Measurements from ENCODE around the gene XCL1. TPM values are rescaled to one million over a fixed set of nuclear protein-coding genes. Genes with fewer than 3 reads are reported as not detected.

Gene XCL1
- polyA plus RNA-seq, 1 experiment: not detected

- CTCF ChIA-PET: interaction anchor here (1.0 to 5.2 kb wide), 5 partner anchors 11 to 142 kb away, joined by 3 to 38 read pairs (median 3); no protein-coding TSS in a partner anchor
- POLR2A ChIA-PET: no interaction called here
- TF ChIP-seq, protein P1, sequence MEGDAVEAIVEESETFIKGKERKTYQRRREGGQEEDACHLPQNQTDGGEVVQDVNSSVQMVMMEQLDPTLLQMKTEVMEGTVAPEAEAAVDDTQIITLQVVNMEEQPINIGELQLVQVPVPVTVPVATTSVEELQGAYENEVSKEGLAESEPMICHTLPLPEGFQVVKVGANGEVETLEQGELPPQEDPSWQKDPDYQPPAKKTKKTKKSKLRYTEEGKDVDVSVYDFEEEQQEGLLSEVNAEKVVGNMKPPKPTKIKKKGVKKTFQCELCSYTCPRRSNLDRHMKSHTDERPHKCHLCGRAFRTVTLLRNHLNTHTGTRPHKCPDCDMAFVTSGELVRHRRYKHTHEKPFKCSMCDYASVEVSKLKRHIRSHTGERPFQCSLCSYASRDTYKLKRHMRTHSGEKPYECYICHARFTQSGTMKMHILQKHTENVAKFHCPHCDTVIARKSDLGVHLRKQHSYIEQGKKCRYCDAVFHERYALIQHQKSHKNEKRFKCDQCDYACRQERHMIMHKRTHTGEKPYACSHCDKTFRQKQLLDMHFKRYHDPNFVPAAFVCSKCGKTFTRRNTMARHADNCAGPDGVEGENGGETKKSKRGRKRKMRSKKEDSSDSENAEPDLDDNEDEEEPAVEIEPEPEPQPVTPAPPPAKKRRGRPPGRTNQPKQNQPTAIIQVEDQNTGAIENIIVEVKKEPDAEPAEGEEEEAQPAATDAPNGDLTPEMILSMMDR (IDR thresholded peaks at IDR 0.05; ENCODE audit: insufficient read depth, low read depth, low read length): no peak
Measured at GRCh38 chr1:168581817-168582572, 5.6 kb downstream of the XCL1 start.

GRCh38 chr1:168582688-168583336, 6.4 kb downstream of the XCL1 start:
- Histone ChIP-seq H3K27me3 (ENCODE audit: control insufficient read depth, insufficient read depth, low read length) (no peaks in the 10 kb centered on the region; the same call in 1 of the 2 replicates), H3K4me3 (ENCODE audit: low read depth, low read length) (no peak overlapping the region), H3K36me3 (ENCODE audit: control insufficient read depth, insufficient read depth, low read length) (no peaks in the 10 kb centered on the region)
- no peak for DNase-seq (ENCODE audit: low read depth)
- CTCF ChIA-PET: interaction anchor here (1.0 to 5.2 kb wide), 5 partner anchors 12 to 143 kb away, joined by 3 to 38 read pairs (median 3); no protein-coding TSS in a partner anchor
- POLR2A ChIA-PET: no interaction called here
- TF ChIP-seq, protein P1 (IDR thresholded peaks at IDR 0.05; ENCODE audit: insufficient read depth, low read depth, low read length): no peak

More at GRCh38 chr1:168581817-168582572, 5.6 kb downstream of the XCL1 start:
- Histone ChIP-seq H3K36me3 (ENCODE audit: control insufficient read depth, insufficient read depth, low read length) (no peaks in the 10 kb centered on the region), H3K27me3 (ENCODE audit: control insufficient read depth, insufficient read depth, low read length) (no peaks in the 10 kb centered on the region; the same call in 1 of the 2 replicates), H3K4me3 (ENCODE audit: low read depth, low read length) (no peak overlapping the region)
- no peak for DNase-seq (ENCODE audit: low read depth)

- TF ChIP-seq, protein P1 (IDR thresholded peaks at IDR 0.05; ENCODE audit: insufficient read depth, low read depth, low read length): no peak
- no peak for DNase-seq (ENCODE audit: low read depth)
- H3K27me3 ChIP-seq (ENCODE audit: control insufficient read depth, insufficient read depth, low read length): no peaks in the 10 kb centered on the region; the same call in 1 of the 2 replicates
- no peaks in the 10 kb centered on the region for H3K36me3 ChIP-seq (ENCODE audit: control insufficient read depth, insufficient read depth, low read length)
- POLR2A ChIA-PET: no interaction called here
- CTCF ChIA-PET: interaction anchor here (1.1 to 5.2 kb wide), 3 partner anchors 13 to 241 kb away, joined by 3 to 38 read pairs (median 4); no protein-coding TSS in a partner anchor
- H3K4me3 ChIP-seq (ENCODE audit: low read depth, low read length): no peak overlapping the region
Measured at GRCh38 chr1:168583571-168583970, 7.2 kb downstream of the XCL1 start.

DNA sequence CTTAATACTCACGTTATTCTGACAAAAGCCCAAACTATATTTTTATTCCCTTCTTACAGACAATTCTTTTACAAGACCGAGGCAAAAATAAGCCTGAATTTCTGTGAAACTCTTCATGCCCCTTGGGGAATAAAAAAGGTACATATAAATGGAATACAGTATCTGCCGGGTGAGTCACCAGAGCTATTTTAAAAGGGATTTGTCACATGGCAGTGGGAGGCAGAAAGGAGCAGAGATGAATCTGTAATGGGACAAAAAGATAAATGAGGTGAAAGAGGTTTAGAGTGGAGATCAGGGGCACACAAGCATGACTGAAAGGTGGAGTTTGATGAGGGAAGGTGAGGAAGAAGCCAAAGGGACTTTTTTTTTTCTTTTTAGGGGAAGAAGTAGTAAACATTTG, 8.8 kb downstream of the XCL1 start:
- DNase-seq (ENCODE audit: low read depth): no peak
- Histone ChIP-seq H3K36me3 (ENCODE audit: control insufficient read depth, insufficient read depth, low read length) (no peaks in the 10 kb centered on the region), H3K4me3 (ENCODE audit: low read depth, low read length) (no peak overlapping the region), H3K27me3 (ENCODE audit: control insufficient read depth, insufficient read depth, low read length) (no peaks in the 10 kb centered on the region; the same call in 1 of the 2 replicates)
- TF ChIP-seq, protein P1 (IDR thresholded peaks at IDR 0.05; ENCODE audit: insufficient read depth, low read depth, low read length): no peak
- ChIA-PET CTCF (interaction anchor here (0.6 to 5.2 kb wide), 9 partner anchors 17 to 763 kb away, joined by 3 to 38 read pairs (median 3); no protein-coding TSS in a partner anchor), POLR2A (no interaction called here)

DNA sequence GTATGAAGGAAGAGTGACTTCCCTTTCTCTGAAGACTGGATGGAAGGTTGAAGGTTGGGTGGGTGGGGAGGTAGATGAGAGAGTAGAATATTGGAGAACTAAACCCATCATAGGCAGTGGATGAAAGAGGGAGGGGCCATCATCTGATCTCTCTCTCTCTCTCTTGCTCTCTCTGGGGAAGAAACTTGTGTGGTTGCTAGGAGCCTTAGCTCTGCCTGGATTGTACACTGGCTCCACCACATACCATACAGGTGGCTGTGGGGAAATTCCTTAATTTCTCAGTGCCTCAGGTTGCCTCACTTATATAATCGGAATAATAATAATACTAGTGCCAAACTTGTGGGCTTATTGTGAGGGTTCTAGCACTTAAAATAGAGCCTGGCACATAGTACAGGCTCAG, 9.5 kb downstream of the XCL1 start:
- POLR2A ChIA-PET: no interaction called here
- CTCF ChIA-PET: interaction anchor here (0.6 to 5.2 kb wide), 5 partner anchors 24 to 762 kb away, joined by 3 to 38 read pairs (median 3); no protein-coding TSS in a partner anchor
- TF ChIP-seq, protein P1 (IDR thresholded peaks at IDR 0.05; ENCODE audit: insufficient read depth, low read depth, low read length): no peak
- no peaks in the 10 kb centered on the region; the same call in 1 of the 2 replicates for H3K27me3 ChIP-seq (ENCODE audit: control insufficient read depth, insufficient read depth, low read length)
- no peaks in the 10 kb centered on the region for H3K36me3 ChIP-seq (ENCODE audit: control insufficient read depth, insufficient read depth, low read length)
- no peak for DNase-seq (ENCODE audit: low read depth)
- H3K4me3 ChIP-seq (ENCODE audit: low read depth, low read length): no peak overlapping the region

Measured in BJ (cell line).